ENCODE measurements around the gene TES.

- no peak for TF ChIP-seq ZNF274 (IDR thresholded peaks at IDR 0.05; ENCODE audit: low read depth, low read length)
- no peak for TF ChIP-seq SUZ12 (IDR thresholded peaks at IDR 0.05; ENCODE audit: extremely low read depth, insufficient read depth, insufficient read length)
These were observed 82.0 kb downstream of the TES start for GRCh38 chr7:116292381-116292780.

All from NT2/D1 (cell line).